ENCODE measurements around the gene TMEM239. TPM values are rescaled to one million over a fixed set of nuclear protein-coding genes. Genes with fewer than 3 reads are reported as not detected.

The TMEM239 gene
- total RNA-seq, 1 donor from 2014 or later: not detected

DNA sequence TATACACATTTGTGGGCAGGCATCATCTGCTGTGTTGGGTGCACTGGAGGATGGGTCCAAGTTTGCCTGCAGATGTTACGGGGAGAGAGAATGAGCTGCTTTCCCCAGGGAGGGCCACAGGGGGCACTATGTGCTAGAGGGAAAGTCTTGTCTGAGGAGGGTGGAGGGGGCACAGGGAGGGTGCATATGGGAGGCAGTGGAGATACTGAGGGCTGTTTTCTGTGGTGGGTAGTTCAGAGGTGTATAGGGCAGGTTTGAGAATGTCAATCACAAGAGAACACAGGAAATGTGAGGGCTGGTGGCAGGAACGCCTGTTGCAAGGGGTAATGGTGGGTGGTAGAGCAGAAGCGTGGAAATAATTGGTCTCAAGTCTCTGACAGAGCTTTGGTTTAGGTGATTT, 49.5 kb downstream of the TMEM239 start:
- no peak for DNase-seq
- POLR2A ChIA-PET: no interaction called here
- TF ChIP-seq, protein P1, sequence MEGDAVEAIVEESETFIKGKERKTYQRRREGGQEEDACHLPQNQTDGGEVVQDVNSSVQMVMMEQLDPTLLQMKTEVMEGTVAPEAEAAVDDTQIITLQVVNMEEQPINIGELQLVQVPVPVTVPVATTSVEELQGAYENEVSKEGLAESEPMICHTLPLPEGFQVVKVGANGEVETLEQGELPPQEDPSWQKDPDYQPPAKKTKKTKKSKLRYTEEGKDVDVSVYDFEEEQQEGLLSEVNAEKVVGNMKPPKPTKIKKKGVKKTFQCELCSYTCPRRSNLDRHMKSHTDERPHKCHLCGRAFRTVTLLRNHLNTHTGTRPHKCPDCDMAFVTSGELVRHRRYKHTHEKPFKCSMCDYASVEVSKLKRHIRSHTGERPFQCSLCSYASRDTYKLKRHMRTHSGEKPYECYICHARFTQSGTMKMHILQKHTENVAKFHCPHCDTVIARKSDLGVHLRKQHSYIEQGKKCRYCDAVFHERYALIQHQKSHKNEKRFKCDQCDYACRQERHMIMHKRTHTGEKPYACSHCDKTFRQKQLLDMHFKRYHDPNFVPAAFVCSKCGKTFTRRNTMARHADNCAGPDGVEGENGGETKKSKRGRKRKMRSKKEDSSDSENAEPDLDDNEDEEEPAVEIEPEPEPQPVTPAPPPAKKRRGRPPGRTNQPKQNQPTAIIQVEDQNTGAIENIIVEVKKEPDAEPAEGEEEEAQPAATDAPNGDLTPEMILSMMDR (IDR thresholded peaks at IDR 0.05): no peak

DNA sequence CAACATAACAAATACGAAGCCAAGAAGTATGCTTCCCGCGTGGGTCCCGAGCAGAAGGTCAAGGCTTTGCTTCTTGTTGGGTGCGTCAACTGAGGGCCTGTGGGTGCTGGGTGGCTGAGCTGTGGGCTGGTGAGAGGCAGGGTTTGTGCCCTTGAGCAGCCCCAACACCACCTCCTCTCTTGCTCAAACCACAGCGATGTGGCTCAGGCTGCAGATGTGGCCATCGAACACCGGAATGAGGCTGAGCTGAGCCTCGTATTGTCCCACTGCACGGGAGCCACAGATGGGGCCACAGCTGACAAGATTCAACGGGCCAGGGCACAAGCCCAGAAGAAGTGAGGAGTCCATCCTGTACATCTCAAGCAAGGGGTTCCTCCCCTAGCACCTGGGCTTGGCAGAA, 50.1 kb downstream of the TMEM239 start:
- Mint-ChIP-seq H3K4me3 (no peak overlapping the region), H3K36me3 (ENCODE audit: low read depth) (peaks cover 36% of the 10 kb centered on the region), H3K9me3 (no peaks in the 10 kb centered on the region), H3K27ac (no peak overlapping the region), H3K4me1 (no peaks in the 10 kb centered on the region), H3K27me3 (no peaks in the 10 kb centered on the region)
- intact Hi-C loops (cut with micrococcal nuclease): no loop called here
- ChIA-PET CTCF (no interaction called here), POLR2A (no interaction called here)
- DNase-seq (no peak), ATAC-seq (ENCODE audit: low read depth) (no peak)
- TF ChIP-seq, protein P1 (IDR thresholded peaks at IDR 0.05): no peak

More for the DNA sequence above, 49.5 kb downstream of the TMEM239 start:
- Mint-ChIP-seq H3K36me3 (ENCODE audit: low read depth) (peaks cover 41% of the 10 kb centered on the region), H3K27me3 (no peaks in the 10 kb centered on the region), H3K27ac (no peak overlapping the region), H3K4me3 (no peak overlapping the region), H3K4me1 (no peaks in the 10 kb centered on the region), H3K9me3 (no peaks in the 10 kb centered on the region)
- no peak for ATAC-seq (ENCODE audit: low read depth)
- CTCF ChIA-PET: interaction anchor here (0.7 kb wide), 1 partner anchor 133 kb away, joined by 3 read pairs; no protein-coding TSS in a partner anchor
- intact Hi-C loops (cut with micrococcal nuclease): no loop called here

DNA sequence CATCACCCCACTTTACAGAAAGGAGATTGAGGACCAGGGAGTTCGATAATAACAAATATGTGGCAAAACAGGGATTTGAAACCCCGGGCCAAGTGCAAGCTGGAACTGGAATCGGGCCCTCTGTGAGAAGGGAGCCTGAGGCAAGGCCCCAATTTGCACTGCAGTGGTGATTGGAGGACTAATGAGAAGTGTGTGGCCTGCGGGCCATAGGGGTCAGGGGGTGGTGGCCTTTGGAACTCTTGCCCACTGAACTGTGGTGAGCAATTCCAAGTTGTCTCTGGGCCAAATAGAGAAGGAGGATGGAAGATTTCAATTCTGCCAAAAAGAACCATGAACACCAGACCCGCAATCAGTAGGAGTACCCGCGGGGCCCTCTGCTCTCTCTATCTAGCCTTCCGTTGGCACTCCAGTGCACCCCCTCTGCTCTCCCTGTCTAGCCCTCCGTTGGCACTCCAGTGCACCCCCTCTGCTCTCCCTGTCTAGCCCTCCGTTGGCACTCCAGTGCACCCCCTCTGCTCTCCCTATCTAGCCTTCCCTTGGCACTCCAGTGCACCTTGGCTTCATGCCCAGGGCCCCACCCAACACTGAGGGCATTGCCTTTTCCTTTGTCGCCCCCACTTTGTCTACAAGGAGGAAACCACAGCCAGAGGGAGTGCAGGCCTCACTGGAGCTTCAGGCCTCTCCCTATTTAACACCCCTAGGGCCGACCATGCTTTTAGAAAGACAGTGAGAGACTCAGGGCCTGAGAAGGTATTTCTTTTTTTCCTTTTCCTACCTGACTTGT, 51.1 kb downstream of the TMEM239 start:
- CTCF ChIA-PET: no interaction called here
- TF ChIP-seq, protein P1 (IDR thresholded peaks at IDR 0.05): no peak
- POLR2A ChIA-PET: no interaction called here
- DNase-seq (no peak), ATAC-seq (ENCODE audit: low read depth) (no peak)
- H3K4me1 Mint-ChIP-seq: peaks cover 6% of the 10 kb centered on the region
- peaks cover 28% of the 10 kb centered on the region for H3K36me3 Mint-ChIP-seq (ENCODE audit: low read depth)
- no peaks in the 10 kb centered on the region for H3K9me3 Mint-ChIP-seq
- intact Hi-C loops (cut with micrococcal nuclease): no loop called here
- H3K27ac Mint-ChIP-seq: no peak overlapping the region
- H3K27me3 Mint-ChIP-seq: peaks cover 4% of the 10 kb centered on the region
- no peak overlapping the region for H3K4me3 Mint-ChIP-seq

Other genes with a start within 250 kb of the TMEM239 start
- gene NOP56, start 163.7 kb upstream of the TMEM239 start, total RNA-seq: 327 and 333 TPM in 2 replicates
- gene IDH3B, start 152.1 kb upstream of the TMEM239 start, total RNA-seq: 121 and 127 TPM in 2 replicates
- gene EBF4, start 123.6 kb upstream of the TMEM239 start, total RNA-seq: 1.6 and 2.4 TPM in 2 replicates
- gene CPXM1, start 15.7 kb upstream of the TMEM239 start, total RNA-seq: 8.5 and 9.8 TPM in 2 replicates
- gene C20orf141, start 1.4 kb upstream of the TMEM239 start, total RNA-seq: not detected in 2 replicates
- 53.2 and 59.1 TPM in 2 replicates for gene PCED1A, start 24.3 kb downstream of the TMEM239 start, total RNA-seq
- gene VPS16, start 24.4 kb downstream of the TMEM239 start, total RNA-seq: 54.7 and 56.9 TPM in 2 replicates
- gene PTPRA, start 57.1 kb downstream of the TMEM239 start, total RNA-seq: 43.6 and 46.7 TPM in 2 replicates
- 0.75 TPM in 1 of 2 replicates, not detected in the other for gene GNRH2, start 227.3 kb downstream of the TMEM239 start, total RNA-seq
- gene MRPS26, start 229.7 kb downstream of the TMEM239 start, total RNA-seq: 30.6 and 34.7 TPM in 2 replicates

Measured in activated B cell treated with CpG ODN at 0.5 μM for 24 hours (primary cell).